H9 (cell line): ENCODE data around the gene TSEN34. TPM values are rescaled to one million over a fixed set of nuclear protein-coding genes. Genes with fewer than 3 reads are reported as not detected.
"Not testable (repeated sequence)": the region's sequence is repeated elsewhere in the genome, so short reads cannot be mapped to it uniquely, and the experiment has no call there.

Source experiments
- DNase-seq: peaks from one replicate; pipeline ENCODE4 v3.0.0-alpha.2; 2017
- H2AFZ ChIP-seq: one replicate; pipeline ENCODE4 v1.6.1; 2013; ENCODE audit warnings: mild to moderate bottlenecking, low read length, control low read depth, moderate library complexity
- H2AK5ac ChIP-seq: 2 replicates; pipeline ENCODE4 v1.6.1; 2013; ENCODE audit warnings: low read length, control low read depth, mixed read lengths; ENCODE audit not compliant: insufficient read length
- H2BK120ac ChIP-seq: one replicate; pipeline ENCODE4 v1.6.1; 2013; ENCODE audit warnings: low read depth, mild to moderate bottlenecking, low read length, control low read depth, inconsistent platforms; ENCODE audit not compliant: poor library complexity, severe bottlenecking
- H2BK12ac ChIP-seq: 2 replicates; pipeline ENCODE4 v1.6.1; 2013; ENCODE audit warnings: low read length, control low read depth, mixed read lengths, low read depth; ENCODE audit not compliant: insufficient read length
- H2BK15ac ChIP-seq: 2 replicates; pipeline ENCODE4 v1.6.1; 2013; ENCODE audit warnings: low read depth, low read length, control low read depth
- H2BK20ac ChIP-seq: one replicate; pipeline ENCODE4 v1.6.1; 2013; ENCODE audit warnings: low read depth, mild to moderate bottlenecking, low read length, control low read depth, inconsistent platforms; ENCODE audit not compliant: poor library complexity, severe bottlenecking
- H2BK5ac ChIP-seq: 2 replicates; pipeline ENCODE4 v1.6.1; 2013; ENCODE audit warnings: low read length, control low read depth, mixed read lengths; ENCODE audit not compliant: insufficient read length
- H3K14ac ChIP-seq: 2 replicates; pipeline ENCODE4 v1.6.1; 2013; ENCODE audit warnings: low read length, control low read depth; ENCODE audit not compliant: insufficient read depth
- H3K18ac ChIP-seq: 2 replicates; pipeline ENCODE4 v1.6.1; 2013; ENCODE audit warnings: low read depth, mild to moderate bottlenecking, mixed read lengths, low read length, control low read depth; ENCODE audit not compliant: insufficient read length
- H3K23ac ChIP-seq: 2 replicates; pipeline ENCODE4 v1.6.1; 2013; ENCODE audit warnings: low read length, control low read depth, mixed read lengths, low read depth; ENCODE audit not compliant: insufficient read length
- H3K23me2 ChIP-seq: 2 replicates; pipeline ENCODE4 v1.6.1; 2013; ENCODE audit warnings: low read depth, mild to moderate bottlenecking, mixed read lengths, low read length, control low read depth; ENCODE audit not compliant: insufficient read length, poor library complexity, severe bottlenecking
- H3K27ac ChIP-seq: 2 replicates; pipeline ENCODE4 v1.5.1; 2013; ENCODE audit warnings: low read length, control low read depth, mixed read lengths, low read depth; ENCODE audit not compliant: insufficient read length
- H3K27me3 ChIP-seq: 2 replicates; pipeline ENCODE4 v1.6.1; 2013; ENCODE audit warnings: low read length, control low read depth, inconsistent platforms; ENCODE audit not compliant: insufficient read depth
- H3K4ac ChIP-seq: 2 replicates; pipeline ENCODE4 v1.6.1; 2013; ENCODE audit warnings: low read depth, mild to moderate bottlenecking, control low read depth, inconsistent platforms, low read length, moderate library complexity
- H3K4me1 ChIP-seq: 2 replicates; pipeline ENCODE4 v1.6.1; 2013; ENCODE audit warnings: low read length, control low read depth, inconsistent platforms; ENCODE audit not compliant: insufficient read depth
- H3K4me2 ChIP-seq: 2 replicates; pipeline ENCODE4 v1.6.1; 2013; ENCODE audit warnings: low read length, control low read depth, mixed read lengths; ENCODE audit not compliant: insufficient read length, insufficient read depth
- H3K56ac ChIP-seq: 2 replicates; pipeline ENCODE4 v1.6.1; 2013; ENCODE audit warnings: low read depth, mild to moderate bottlenecking, mixed read lengths, low read length, control low read depth; ENCODE audit not compliant: insufficient read length
- H3K79me1 ChIP-seq: 2 replicates; pipeline ENCODE4 v1.6.1; 2013; ENCODE audit warnings: low read depth, mild to moderate bottlenecking, moderate library complexity, low read length, control low read depth, inconsistent platforms; ENCODE audit not compliant: insufficient read depth, poor library complexity, severe bottlenecking
- H3K79me2 ChIP-seq: 2 replicates; pipeline ENCODE4 v1.6.1; 2013; ENCODE audit warnings: low read length, control low read depth, inconsistent platforms; ENCODE audit not compliant: insufficient read depth
- H3K9ac ChIP-seq: 2 replicates; pipeline ENCODE4 v1.6.1; 2013; ENCODE audit warnings: low read length, control low read depth, mixed read lengths; ENCODE audit not compliant: insufficient read length; ENCODE audit errors: extremely low read depth
- H3K9me3 ChIP-seq: one replicate; pipeline ENCODE4 v1.6.1; 2013; ENCODE audit warnings: low read depth, low read length, inconsistent platforms; ENCODE audit not compliant: control insufficient read depth
- H3T11ph ChIP-seq: one replicate; pipeline ENCODE4 v1.6.1; 2013; ENCODE audit warnings: mild to moderate bottlenecking, low read length, control low read depth, inconsistent platforms
- H4K20me1 ChIP-seq: one replicate; pipeline ENCODE4 v1.6.1; 2013; ENCODE audit not compliant: control insufficient read depth, insufficient read length, insufficient read depth
- H4K5ac ChIP-seq: 2 replicates; pipeline ENCODE4 v1.6.1; 2013; ENCODE audit warnings: low read depth, mild to moderate bottlenecking, mixed read lengths, low read length, control low read depth; ENCODE audit not compliant: insufficient read length
- H4K8ac ChIP-seq: replicated peaks from 2 replicates; pipeline ENCODE4 v1.6.1; 2013; ENCODE audit warnings: low read length, control low read depth, mixed read lengths, low read depth; ENCODE audit not compliant: insufficient read length
- H4K91ac ChIP-seq: 2 replicates; pipeline ENCODE4 v1.6.1; 2013; ENCODE audit warnings: low read depth, mild to moderate bottlenecking, moderate library complexity, mixed read lengths, low read length, control low read depth; ENCODE audit not compliant: insufficient read length
- H3K27ac Mint-ChIP-seq, 3 experiments: 2 replicates in 2 of 3; 3 replicates in 1 of 3; pipeline ENCODE4 v1.8.0; 2020 to 2021; ENCODE audit warnings: mixed read lengths in 3 of 3, mild to moderate bottlenecking in 1 of 3, moderate library complexity in 1 of 3
- H3K27me3 Mint-ChIP-seq: 2 replicates; pipeline ENCODE4 v1.8.0; 2021; ENCODE audit warnings: low read depth, mild to moderate bottlenecking, moderate library complexity, mixed read lengths
- H3K36me3 Mint-ChIP-seq, 3 experiments: 2 replicates in 2 of 3; 3 replicates in 1 of 3; pipeline ENCODE4 v1.8.0; 2020 to 2021; ENCODE audit warnings: low read depth in 3 of 3, mixed read lengths in 3 of 3; ENCODE audit not compliant: insufficient read depth in 1 of 3
- H3K4me1 Mint-ChIP-seq, 2 experiments: 2 replicates each; pipeline ENCODE4 v1.8.0; 2020; ENCODE audit warnings: mixed read lengths in 2 of 2
- H3K4me3 Mint-ChIP-seq, 2 experiments: 2 replicates in 1 of 2; 3 replicates in 1 of 2; pipeline ENCODE4 v1.8.0; 2020 to 2021; ENCODE audit warnings: mild to moderate bottlenecking in 2 of 2, mixed read lengths in 2 of 2, moderate library complexity in 1 of 2
- H3K9me3 Mint-ChIP-seq, 2 experiments: 2 replicates in 1 of 2; 3 replicates in 1 of 2; pipeline ENCODE4 v1.8.0; 2020; ENCODE audit warnings: mild to moderate bottlenecking in 2 of 2, mixed read lengths in 2 of 2, moderate library complexity in 1 of 2
- WGBS: extraction: QIAGEN DNeasy Blood & Tissue Kit; methylation state at CpG from one replicate; pipeline ENCODE4 v1.1.7; 2013; ENCODE audit warnings: missing lambda C conversion rate, low lambda C conversion rate, mixed read lengths; ENCODE audit not compliant: insufficient read length; ENCODE audit errors: extremely low coverage; 5-methylcytosine and 5-hydroxymethylcytosine counted together
- total RNA-seq: library from RNA; stranded (reverse); gene quantifications from 2 replicates; pipeline ENCODE4 v1.2.1, GENCODE V29; 2021

Gene TSEN34
- total RNA-seq, 1 experiment from 2014 or later: 28.3 TPM

GRCh38 chr19:54242646-54243045 lies 51.5 kb downstream of the TSEN34 start, which contains the start of gene LILRA6:
LILRA6 (minus strand) TSS chr19:54242790.
- H4K20me1 ChIP-seq, H3K4me2 ChIP-seq, H3K27me3 ChIP-seq, H4K5ac ChIP-seq, H3K23me2 ChIP-seq, H3K27ac ChIP-seq, H4K91ac ChIP-seq, H3K4ac ChIP-seq, H4K8ac ChIP-seq, H3T11ph ChIP-seq, H2AK5ac ChIP-seq, DNase-seq, H2BK120ac ChIP-seq, H3K79me1 ChIP-seq, H3K36me3 Mint-ChIP-seq, H3K4me1 Mint-ChIP-seq, H3K9me3 ChIP-seq, H3K9ac ChIP-seq, H3K79me2 ChIP-seq, H3K23ac ChIP-seq, H3K4me1 ChIP-seq, H2BK12ac ChIP-seq, H2BK5ac ChIP-seq, H2BK20ac ChIP-seq, H3K27ac Mint-ChIP-seq, H2BK15ac ChIP-seq, H3K56ac ChIP-seq, H3K18ac ChIP-seq, H2AFZ ChIP-seq, H3K4me3 Mint-ChIP-seq, H3K14ac ChIP-seq: not testable (repeated sequence)
- WGBS: no CpG with 5 or more reads among the region's 6 CpGs
- Mint-ChIP-seq H3K9me3 (peaks cover 0 to 23% of the 10 kb centered on the region in 2 experiments; a peak in 2 of 5 replicates), H3K27me3 (peaks cover 33% of the 10 kb centered on the region)

DNA sequence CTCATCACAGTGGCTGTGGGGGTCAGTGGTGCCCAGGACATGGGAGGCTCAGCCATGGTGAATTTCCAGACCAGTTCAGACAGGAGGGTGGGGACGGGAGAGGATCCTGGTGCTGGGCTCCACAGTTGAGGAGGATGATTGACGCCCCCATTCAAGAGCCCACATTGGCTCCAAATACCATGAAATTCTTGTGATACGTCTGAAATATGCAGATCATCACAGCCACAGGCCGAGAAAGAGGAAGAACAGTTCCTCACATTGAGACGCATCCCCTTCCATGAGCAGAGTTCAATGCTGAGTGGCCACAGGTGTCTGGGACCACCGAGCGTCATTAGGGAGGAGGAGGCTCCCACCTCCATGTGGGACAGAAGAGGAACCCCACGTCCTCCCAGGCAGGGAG lies 52.7 kb downstream of the TSEN34 start:
- not testable (repeated sequence) for H3T11ph ChIP-seq, H2BK5ac ChIP-seq, H2BK12ac ChIP-seq, H3K56ac ChIP-seq, H3K27ac Mint-ChIP-seq, H3K23ac ChIP-seq, H3K4me1 ChIP-seq, H3K36me3 Mint-ChIP-seq, H2BK20ac ChIP-seq, H2AFZ ChIP-seq, H3K79me2 ChIP-seq, H3K9ac ChIP-seq, H3K14ac ChIP-seq, H3K4me3 Mint-ChIP-seq, H3K4me1 Mint-ChIP-seq, H3K4ac ChIP-seq, H3K27ac ChIP-seq, H4K8ac ChIP-seq, DNase-seq, H3K4me2 ChIP-seq, H3K23me2 ChIP-seq, H3K9me3 ChIP-seq, H3K79me1 ChIP-seq, H3K18ac ChIP-seq, H4K5ac ChIP-seq, H3K27me3 ChIP-seq, H4K20me1 ChIP-seq, H2BK120ac ChIP-seq, H2AK5ac ChIP-seq, H2BK15ac ChIP-seq, H4K91ac ChIP-seq
- no CpG with 5 or more reads among the region's 8 CpGs for WGBS
- Mint-ChIP-seq H3K9me3 (peaks cover 0 to 30% of the 10 kb centered on the region in 2 experiments; a peak in 2 of 5 replicates), H3K27me3 (peaks cover 32% of the 10 kb centered on the region)
